IPS-NIHi7 (cell line): ENCODE results near the gene MPRIP.

Experiments
- DNase-seq: peaks from one replicate; pipeline ENCODE4 v3.0.0; 2012; ENCODE audit warnings: mixed read lengths; ENCODE audit errors: extremely low spot score

MPRIP gene

GRCh38 chr17:17108451-17109049 is 66.3 kb downstream of the MPRIP start:
- no peak for DNase-seq

GRCh38 chr17:17109256-17109655 is 67.0 kb downstream of the MPRIP start:
- no peak for DNase-seq

GRCh38 chr17:17109907-17110306 is 67.7 kb downstream of the MPRIP start:
- DNase-seq, result no peak

- no peak for DNase-seq
Measured at GRCh38 chr17:17110520-17110919, 68.3 kb downstream of the MPRIP start.

DNA sequence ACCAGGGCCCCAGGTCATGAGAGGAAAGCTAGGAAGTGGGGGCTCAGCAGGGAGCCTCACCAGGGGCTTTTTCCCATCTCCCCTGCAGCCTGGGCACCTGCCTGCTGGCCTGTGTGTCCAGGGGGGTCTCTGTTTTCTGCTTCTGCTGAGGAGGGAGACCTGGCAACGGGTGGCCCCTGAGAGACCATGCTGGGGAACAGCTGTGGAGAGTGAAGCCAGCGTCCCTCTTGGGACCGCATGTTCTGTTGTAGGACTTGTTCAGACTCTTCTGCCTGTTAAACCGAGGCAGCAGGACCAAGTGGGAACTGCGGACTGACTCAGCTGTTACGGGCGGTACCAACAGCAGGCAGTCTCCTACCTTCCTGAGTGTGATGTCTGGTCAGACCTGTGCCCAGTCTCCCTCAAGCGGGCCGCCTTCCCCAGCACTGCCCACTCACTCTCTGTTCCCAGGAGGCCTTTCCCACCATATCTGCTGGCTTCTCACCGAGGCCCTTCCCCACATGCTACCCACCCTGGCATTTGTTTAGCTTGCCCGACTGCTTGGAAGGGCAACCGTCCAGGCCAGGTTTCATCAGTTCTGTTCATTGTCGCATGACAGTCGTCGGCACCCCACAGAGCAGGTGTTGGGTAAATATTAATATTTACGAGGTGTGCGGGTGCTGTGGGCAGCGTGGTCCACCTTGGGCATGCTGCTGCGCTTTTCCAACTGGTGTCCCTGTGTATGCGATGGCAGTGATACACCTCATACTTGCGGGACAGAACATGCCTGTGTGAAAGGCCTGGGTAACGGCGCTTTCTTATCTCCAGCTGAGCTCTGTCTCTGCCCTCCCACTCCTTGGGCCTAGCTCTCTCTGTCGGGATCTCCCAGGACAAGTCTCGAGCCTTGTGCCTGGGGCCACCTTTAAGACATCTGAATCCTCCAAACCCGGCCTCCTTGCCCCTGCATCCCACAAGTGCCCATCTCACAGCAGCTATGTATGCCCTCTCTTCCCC is 69.4 kb downstream of the MPRIP start:
- no peak for DNase-seq

DNA sequence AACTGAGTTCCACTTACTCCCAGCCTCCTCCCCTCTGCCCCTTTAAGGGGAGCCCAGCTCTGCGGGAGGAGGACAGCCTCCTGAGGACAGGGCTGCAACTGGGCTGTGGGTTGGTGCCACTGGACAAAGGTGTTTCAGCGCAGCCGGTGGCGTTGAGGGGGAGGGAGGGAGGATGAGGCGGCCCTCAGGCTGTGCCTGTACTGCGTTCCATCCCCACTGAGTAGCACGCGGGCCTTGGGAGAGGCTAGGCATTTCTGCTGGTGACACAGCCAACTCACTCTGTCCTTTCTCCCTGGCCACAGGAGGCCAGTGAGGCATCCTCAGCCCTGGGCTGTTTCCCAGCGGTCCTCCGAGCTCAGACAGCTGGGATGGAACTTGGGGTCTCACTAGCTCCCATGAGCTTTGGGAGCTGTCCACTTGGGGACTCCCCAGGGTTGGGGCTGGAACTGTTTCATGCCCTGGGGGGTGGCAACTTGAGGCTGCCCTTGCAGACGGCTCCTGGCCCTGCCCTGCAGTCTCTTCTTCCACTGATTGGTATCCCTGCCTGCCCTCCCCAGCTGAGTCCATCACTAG is 70.5 kb downstream of the MPRIP start:
- DNase-seq, result no peak

DNA sequence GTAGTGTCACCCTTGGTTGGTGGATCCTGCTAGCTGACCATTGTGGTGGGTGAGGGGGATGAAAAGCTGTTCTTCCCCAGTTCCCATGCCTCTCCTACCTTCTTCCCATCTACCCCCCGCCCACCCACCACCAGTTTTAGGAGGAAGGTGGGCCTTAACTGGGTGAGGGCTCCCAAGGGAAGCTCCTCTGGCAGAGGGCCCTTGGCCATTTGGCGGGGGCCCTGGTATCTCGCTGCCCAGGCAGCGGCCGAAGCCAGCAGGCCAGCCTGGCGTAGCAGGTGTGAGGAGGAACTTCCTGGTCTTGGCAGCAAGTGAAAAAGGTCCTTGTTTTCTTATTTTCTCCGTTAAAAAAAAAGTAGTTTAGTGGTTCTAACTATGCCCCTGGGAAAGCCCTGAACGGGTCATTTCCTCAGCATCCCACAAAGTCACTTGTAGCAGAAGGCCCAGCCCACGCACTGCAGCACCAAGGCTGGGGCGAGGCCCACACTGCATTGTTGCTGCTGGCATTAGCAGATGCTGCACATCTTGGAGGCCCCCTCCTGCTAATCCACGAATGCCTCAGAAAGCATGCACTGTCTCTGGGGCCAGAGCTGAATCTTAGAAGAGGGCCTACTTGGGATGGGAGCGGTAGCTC is 72.5 kb downstream of the MPRIP start:
- DNase-seq, result no peak

- DNase-seq, result no peak
Measured at GRCh38 chr17:17115620-17116019, 73.4 kb downstream of the MPRIP start.

- DNase-seq, result no peak
Measured at GRCh38 chr17:17116406-17116805, 74.1 kb downstream of the MPRIP start.

GRCh38 chr17:17117923-17118322 is 75.7 kb downstream of the MPRIP start:
- DNase-seq, result no peak

DNA sequence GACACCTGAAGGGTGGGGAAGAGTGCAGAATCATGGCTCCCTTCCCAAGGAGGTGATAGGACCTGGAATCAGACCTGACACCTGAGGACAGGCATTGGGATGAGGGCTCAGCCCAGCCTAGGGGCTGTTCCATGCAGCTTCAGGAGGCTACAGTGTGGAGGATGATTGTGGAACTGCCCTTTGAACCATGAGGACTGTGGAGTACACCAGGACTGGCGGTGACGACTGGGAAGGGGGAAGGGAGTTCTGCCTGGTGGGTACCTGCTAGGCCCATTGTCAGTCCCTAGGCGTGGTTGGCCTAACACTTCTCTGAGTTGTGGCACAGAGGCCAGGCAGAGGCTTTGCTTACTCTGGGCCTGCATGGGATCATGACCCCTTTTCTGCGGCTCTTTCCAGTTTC is 76.1 kb downstream of the MPRIP start:
- no peak for DNase-seq

GRCh38 chr17:17119106-17119505 is 76.8 kb downstream of the MPRIP start:
- DNase-seq, result no peak

GRCh38 chr17:17119533-17119932 is 77.3 kb downstream of the MPRIP start:
- no peak for DNase-seq

DNA sequence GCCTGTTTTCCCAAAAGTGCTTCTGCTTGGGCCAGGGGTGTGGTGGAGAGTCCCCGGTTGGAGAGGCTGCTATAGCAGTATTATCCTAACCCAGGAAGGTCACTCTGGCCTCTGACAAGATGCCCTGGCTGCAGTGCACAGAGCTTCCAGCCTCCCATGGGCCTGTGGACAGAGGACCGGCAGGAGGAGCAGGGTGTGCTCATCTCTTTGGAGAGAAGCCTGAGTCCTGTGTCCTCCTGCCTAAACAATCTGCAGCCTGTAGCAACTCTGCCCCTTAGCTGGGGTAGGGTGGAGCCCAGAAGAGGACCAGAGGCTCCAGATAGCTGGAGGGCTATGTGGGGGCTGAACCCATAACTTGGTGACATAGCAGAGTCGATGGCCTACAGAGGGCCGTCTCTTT is 78.0 kb downstream of the MPRIP start:
- no peak for DNase-seq

DNA sequence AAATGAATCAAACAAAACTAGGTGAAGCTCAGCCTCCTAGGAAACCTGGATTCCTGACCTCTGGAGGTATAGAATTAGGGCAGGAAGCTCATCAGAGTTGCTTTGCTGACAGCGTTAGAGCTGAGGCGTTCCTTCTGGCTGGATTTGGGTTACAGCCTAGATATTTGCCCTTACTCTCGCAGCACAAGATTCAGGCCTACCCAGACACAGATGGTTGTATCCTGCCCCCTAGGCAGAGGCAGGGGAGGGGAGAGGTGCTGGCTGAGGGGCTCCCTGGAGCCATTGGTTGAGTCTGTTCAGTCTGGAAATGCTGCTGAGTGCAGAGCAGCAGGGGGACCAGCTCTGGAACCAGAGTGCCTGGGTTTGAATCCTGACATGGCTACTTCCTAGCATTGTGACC is 78.4 kb downstream of the MPRIP start:
- DNase-seq, result no peak

DNA sequence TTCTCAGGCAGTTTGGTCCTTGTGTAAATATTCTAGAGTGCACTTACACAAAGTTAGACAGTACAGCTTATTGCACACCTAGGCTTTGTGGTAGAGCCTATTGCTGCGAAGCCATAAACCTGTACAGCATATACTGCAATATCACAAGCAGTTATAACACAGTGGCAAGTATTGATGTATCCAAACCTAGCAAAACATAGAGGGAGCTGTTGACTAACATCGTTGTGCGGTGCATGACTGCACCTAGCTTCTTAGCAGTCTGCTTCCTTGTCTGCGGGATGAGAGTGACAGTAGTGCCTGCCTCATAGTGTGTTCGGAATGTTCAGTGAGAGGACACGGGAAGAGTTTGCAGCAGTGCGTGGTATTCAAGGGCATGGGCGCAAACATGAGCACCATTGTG is 78.9 kb downstream of the MPRIP start:
- no peak for DNase-seq

DNA sequence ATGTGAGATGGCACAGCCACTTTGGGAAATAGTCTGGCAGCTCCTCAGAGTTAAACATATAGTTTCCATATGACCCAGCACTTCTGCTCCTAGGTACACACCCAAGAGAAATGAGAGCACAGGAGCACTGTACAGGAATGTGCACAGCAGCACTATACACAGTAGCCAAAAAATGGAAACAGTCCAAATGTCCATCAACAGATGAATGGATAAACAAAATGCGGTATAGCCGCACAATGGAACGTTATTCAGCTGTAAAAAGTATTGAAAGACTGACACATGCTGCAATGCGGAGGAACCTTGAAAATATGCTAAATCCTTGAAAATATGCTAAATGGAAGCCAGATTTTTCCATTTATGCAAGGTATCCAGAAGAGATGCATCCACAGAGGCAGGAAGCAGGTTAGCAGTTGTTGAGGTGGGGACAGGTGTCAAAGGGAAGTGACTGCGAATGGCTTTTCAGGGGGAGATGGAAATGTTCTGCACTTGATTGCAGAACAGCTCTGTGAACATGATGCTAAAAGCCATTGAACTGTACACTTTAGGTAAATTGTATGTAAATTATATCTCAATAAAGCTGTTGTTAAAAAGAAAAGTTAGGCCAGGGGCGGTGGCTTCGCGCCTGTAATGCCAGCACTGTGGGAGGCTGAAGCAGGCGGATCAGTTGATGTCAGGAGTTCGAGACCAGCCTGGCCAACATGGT is 80.7 kb downstream of the MPRIP start:
- DNase-seq, result no peak

DNA sequence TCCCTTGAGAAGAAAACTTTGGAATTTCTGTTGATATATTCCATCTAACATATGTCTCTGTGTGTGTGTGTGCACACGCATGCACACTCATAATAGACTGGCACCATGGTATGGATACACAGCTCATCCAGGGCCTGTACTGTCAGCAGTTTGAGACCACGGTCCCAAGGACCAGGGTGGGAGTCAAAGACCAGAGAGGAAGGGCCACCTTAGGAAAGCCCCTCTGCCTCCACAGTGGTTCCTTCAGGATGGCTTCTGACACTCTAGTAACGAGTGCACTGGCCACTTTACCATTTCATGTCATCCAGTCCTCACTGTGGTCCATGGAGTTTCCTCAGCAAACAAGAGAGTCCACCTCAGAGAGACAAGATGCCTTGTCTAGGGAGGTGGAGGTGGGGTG is 82.1 kb downstream of the MPRIP start:
- DNase-seq, result no peak

- no peak for DNase-seq
Measured at GRCh38 chr17:17125136-17126084, 83.2 kb downstream of the MPRIP start.
